ENCODE measurements around the gene RPS14. TPM values are rescaled to one million over a fixed set of nuclear protein-coding genes. Genes with fewer than 3 reads are reported as not detected.

The RPS14 gene
- total and polyA plus RNA-seq, 10 of the 15 experiments (the other 5 are each of a cell fraction or from before 2014, with no cell fraction given): 2,295 to 4,047 (median 2,787) TPM

DNA sequence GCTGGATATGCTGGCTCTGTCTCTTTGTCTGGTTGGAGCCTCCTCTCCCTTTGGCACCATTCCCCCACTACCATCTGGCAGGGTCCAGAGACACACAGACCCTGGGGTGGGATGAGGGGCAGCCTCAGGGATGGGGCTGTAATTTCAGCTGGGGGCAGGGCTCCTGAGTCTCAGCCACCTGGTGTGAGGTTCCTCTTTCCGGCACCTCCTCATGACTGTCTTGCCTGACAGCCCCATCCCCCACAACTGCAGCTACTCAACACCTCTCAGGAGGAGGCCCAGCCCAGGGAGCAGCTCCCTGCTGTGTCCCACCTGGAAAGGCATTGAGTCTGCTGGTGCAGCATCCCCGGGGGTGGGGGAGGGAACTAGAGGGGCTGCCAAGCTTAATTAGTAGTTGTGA is 11.7 kb upstream of the RPS14 start (continued):
- TF ChIP-seq EED (IDR thresholded peaks at IDR 0.05; ENCODE audit: low read depth) (peak; percentile 43; the same call in 1 of the 2 replicates), EZH2 (IDR thresholded peaks at IDR 0.05; ENCODE audit: borderline replicate concordance, control insufficient read depth, low read depth, low read length) (no peak), CBFB (IDR thresholded peaks at IDR 0.05; ENCODE audit: low read depth) (no peak), ZNF217 (IDR thresholded peaks at IDR 0.05) (no peak), NR2F1 (conservative IDR thresholded peaks at IDR 0.05) (0 out of 2 replicates have a peak, but pooled peaks have one; percentile 18), YBX1 (IDR thresholded peaks at IDR 0.05) (no peak), EP300 (IDR thresholded peaks at IDR 0.05; ENCODE audit: borderline replicate concordance in 1 of 2, control insufficient read depth in 1 of 2, low read depth in 2 of 2, low read length in 2 of 2) (peak in 1 of 2 experiments; percentile 20; a peak in 1 of 4 replicates), PKNOX1 (IDR thresholded peaks at IDR 0.05) (peak; percentile 77), JUNB (IDR thresholded peaks at IDR 0.05) (no peak), MEF2B (IDR thresholded peaks at IDR 0.05; ENCODE audit: partially characterized antibody, poor library complexity, severe bottlenecking) (peak; percentile 56), SMAD5 (IDR thresholded peaks at IDR 0.05; ENCODE audit: low read depth) (peak; percentile 28; the same call in 1 of the 2 replicates), SIN3A (IDR thresholded peaks at IDR 0.05; ENCODE audit: low read depth, low read length) (no peak), TCF3 (IDR thresholded peaks at IDR 0.05; ENCODE audit: borderline replicate concordance, insufficient read depth, low read depth, low read length) (peak; percentile 93), BMI1 (IDR thresholded peaks at IDR 0.05; ENCODE audit: borderline replicate concordance) (no peak), SMAD1 (IDR thresholded peaks at IDR 0.05; ENCODE audit: low read depth, partially characterized antibody) (no peak), TCF12 (IDR thresholded peaks at IDR 0.05; ENCODE audit: low read depth, low read length) (peak; percentile 97), RFX5 (IDR thresholded peaks at IDR 0.05; ENCODE audit: low read depth, low read length) (peak; percentile 9; the same call in 1 of the 2 replicates), NR2C2 (IDR thresholded peaks at IDR 0.05; ENCODE audit: borderline replicate concordance, control insufficient read depth, insufficient read length, low read depth) (no peak), ATF7 (IDR thresholded peaks at IDR 0.05; ENCODE audit: low read depth) (no peak; the same call in none of the 2 replicates), SMARCA5 (IDR thresholded peaks at IDR 0.05) (peak; percentile 63; the same call in 1 of the 2 replicates), CHD2 (IDR thresholded peaks at IDR 0.05; ENCODE audit: borderline replicate concordance, low read depth, low read length) (peak; percentile 95), SMC3 (IDR thresholded peaks at IDR 0.05; ENCODE audit: borderline replicate concordance, low read length) (peak; percentile 16; the same call in 1 of the 2 replicates), MTA3 (IDR thresholded peaks at IDR 0.05; ENCODE audit: borderline replicate concordance, low read length) (no peak), PAX8 (IDR thresholded peaks at IDR 0.05) (no peak), HDAC2 (IDR thresholded peaks at IDR 0.05) (no peak)
- TF ChIP-seq, protein P1, sequence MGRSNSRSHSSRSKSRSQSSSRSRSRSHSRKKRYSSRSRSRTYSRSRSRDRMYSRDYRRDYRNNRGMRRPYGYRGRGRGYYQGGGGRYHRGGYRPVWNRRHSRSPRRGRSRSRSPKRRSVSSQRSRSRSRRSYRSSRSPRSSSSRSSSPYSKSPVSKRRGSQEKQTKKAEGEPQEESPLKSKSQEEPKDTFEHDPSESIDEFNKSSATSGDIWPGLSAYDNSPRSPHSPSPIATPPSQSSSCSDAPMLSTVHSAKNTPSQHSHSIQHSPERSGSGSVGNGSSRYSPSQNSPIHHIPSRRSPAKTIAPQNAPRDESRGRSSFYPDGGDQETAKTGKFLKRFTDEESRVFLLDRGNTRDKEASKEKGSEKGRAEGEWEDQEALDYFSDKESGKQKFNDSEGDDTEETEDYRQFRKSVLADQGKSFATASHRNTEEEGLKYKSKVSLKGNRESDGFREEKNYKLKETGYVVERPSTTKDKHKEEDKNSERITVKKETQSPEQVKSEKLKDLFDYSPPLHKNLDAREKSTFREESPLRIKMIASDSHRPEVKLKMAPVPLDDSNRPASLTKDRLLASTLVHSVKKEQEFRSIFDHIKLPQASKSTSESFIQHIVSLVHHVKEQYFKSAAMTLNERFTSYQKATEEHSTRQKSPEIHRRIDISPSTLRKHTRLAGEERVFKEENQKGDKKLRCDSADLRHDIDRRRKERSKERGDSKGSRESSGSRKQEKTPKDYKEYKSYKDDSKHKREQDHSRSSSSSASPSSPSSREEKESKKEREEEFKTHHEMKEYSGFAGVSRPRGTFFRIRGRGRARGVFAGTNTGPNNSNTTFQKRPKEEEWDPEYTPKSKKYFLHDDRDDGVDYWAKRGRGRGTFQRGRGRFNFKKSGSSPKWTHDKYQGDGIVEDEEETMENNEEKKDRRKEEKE (IDR thresholded peaks at IDR 0.05): no peak
- TF ChIP-seq, protein P2, sequence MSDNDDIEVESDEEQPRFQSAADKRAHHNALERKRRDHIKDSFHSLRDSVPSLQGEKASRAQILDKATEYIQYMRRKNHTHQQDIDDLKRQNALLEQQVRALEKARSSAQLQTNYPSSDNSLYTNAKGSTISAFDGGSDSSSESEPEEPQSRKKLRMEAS (IDR thresholded peaks at IDR 0.05; ENCODE audit: low read depth, low read length): 0 out of 2 replicates have a peak, but pooled peaks have one; percentile 27
- TF ChIP-seq, protein P3, sequence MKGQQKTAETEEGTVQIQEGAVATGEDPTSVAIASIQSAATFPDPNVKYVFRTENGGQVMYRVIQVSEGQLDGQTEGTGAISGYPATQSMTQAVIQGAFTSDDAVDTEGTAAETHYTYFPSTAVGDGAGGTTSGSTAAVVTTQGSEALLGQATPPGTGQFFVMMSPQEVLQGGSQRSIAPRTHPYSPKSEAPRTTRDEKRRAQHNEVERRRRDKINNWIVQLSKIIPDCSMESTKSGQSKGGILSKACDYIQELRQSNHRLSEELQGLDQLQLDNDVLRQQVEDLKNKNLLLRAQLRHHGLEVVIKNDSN (IDR thresholded peaks at IDR 0.05; ENCODE audit: borderline replicate concordance, extremely low read length, insufficient read depth, low read depth, low read length): no peak

Data from GM12878 (cell line).